ENCODE measurements around the gene NKD1.

GRCh38 chr16:50559342-50559741 is 11.1 kb downstream of the NKD1 start:
- TF ChIP-seq SIN3A (IDR thresholded peaks at IDR 0.05; ENCODE audit: borderline replicate concordance, insufficient read depth, low read length) (no peak), REST (IDR thresholded peaks at IDR 0.05; ENCODE audit: insufficient read depth in 1 of 2, low read depth in 2 of 2, low read length in 2 of 2) (no peak)
